Calu3 (cell line): Measurements from ENCODE around the gene MYH9. TPM values are rescaled to one million over a fixed set of nuclear protein-coding genes. Genes with fewer than 3 reads are reported as not detected.
A peak's percentile ranks its signal among the peaks of the same experiment; 100 is the strongest.

Experiments
- BruUV-seq: library from RNA; stranded (reverse); fragments of 400-500 nt; replicated peaks from 2 replicates; lab custom pipeline; 2021; lab: Mats Ljungman, UMichigan
- CTCF ChIA-PET: fragments of 300-600 bp; sonication (Branson Sonifier 250); formaldehyde crosslinking; loops from one replicate; lab custom pipeline; 2022; ENCODE audit warnings: antibody characterized with exemption; lab: Charles Lee
- DNase-seq: peaks from one replicate; pipeline ENCODE4 v3.0.0; 2022
- H3K27ac Mint-ChIP-seq: one replicate; pipeline ENCODE4 v1.8.0; 2022; ENCODE audit warnings: mixed read lengths; ENCODE audit not compliant: unreplicated experiment
- H3K27me3 Mint-ChIP-seq: one replicate; pipeline ENCODE4 v1.8.0; 2022; ENCODE audit warnings: mixed read lengths; ENCODE audit not compliant: unreplicated experiment
- H3K36me3 Mint-ChIP-seq: one replicate; pipeline ENCODE4 v1.8.0; 2022; ENCODE audit warnings: mild to moderate bottlenecking, moderate library complexity, mixed read lengths; ENCODE audit not compliant: insufficient read depth, unreplicated experiment
- H3K4me1 Mint-ChIP-seq: one replicate; pipeline ENCODE4 v1.8.0; 2022; ENCODE audit warnings: mild to moderate bottlenecking, low read depth, mixed read lengths; ENCODE audit not compliant: unreplicated experiment
- H3K4me3 Mint-ChIP-seq: one replicate; pipeline ENCODE4 v1.8.0; 2022; ENCODE audit warnings: mild to moderate bottlenecking, low read depth, moderate library complexity, mixed read lengths; ENCODE audit not compliant: unreplicated experiment
- H3K9me3 Mint-ChIP-seq: one replicate; pipeline ENCODE4 v1.8.0; 2022; ENCODE audit warnings: low read depth, mixed read lengths; ENCODE audit not compliant: unreplicated experiment
- intact Hi-C: fragments of 100-400 bp; cut with micrococcal nuclease; formaldehyde crosslinking; loops from one replicate; pipeline ENCODE4 v1.10.0; 2022; ENCODE audit not compliant: unreplicated experiment
- total RNA-seq: library from RNA; stranded (reverse); gene quantifications from 2 replicates; pipeline ENCODE4 v1.2.3, GENCODE V29; 2022
- TF ChIP-seq, protein P1 (sequence below): fragments of 200-600 bp; IDR thresholded peaks from one replicate; pipeline ENCODE4 v1.8.0; 2022; ENCODE audit warnings: antibody characterized with exemption; ENCODE audit not compliant: unreplicated experiment

MYH9 gene
- total RNA-seq, 1 experiment from 2014 or later = 606 TPM

DNA sequence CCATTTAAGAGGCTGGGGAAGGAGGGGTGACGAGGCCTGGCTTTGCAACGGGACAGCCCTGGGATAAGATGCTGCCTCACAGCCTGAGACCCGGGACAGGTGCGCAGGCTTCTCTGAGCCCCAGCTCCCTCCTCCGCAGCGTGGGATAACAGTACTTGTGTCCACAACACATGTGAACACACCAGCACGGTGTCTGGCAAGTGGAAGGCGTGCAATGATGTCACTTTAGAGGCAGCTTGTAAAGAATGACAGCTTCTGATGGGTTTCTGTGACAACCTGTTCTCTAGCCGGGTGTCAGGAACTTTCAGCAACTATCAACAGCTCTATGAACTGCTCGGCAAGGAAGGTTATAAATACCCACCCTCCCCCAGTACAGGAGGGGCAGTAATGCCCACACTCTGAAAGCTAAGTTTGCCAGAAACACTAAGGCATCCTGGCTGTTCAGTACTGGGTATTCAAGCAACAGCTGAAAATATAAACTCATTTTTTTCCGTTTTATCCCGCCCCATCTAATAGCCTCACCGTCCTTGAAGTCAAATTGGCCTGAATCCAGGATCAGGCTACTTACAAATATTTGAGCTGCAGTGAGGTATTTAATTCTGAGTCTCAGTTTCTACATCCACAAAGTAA is 59.7 kb downstream of the MYH9 start:
- H3K36me3 Mint-ChIP-seq = peaks cover 93% of the 10 kb centered on the region
- H3K27ac Mint-ChIP-seq = peak overlapping the region; percentile 100
- H3K4me3 Mint-ChIP-seq = no peak overlapping the region
- no TSS peak for BruUV-seq
- TF ChIP-seq, protein P1, sequence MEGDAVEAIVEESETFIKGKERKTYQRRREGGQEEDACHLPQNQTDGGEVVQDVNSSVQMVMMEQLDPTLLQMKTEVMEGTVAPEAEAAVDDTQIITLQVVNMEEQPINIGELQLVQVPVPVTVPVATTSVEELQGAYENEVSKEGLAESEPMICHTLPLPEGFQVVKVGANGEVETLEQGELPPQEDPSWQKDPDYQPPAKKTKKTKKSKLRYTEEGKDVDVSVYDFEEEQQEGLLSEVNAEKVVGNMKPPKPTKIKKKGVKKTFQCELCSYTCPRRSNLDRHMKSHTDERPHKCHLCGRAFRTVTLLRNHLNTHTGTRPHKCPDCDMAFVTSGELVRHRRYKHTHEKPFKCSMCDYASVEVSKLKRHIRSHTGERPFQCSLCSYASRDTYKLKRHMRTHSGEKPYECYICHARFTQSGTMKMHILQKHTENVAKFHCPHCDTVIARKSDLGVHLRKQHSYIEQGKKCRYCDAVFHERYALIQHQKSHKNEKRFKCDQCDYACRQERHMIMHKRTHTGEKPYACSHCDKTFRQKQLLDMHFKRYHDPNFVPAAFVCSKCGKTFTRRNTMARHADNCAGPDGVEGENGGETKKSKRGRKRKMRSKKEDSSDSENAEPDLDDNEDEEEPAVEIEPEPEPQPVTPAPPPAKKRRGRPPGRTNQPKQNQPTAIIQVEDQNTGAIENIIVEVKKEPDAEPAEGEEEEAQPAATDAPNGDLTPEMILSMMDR = no peak
- intact Hi-C loops = loop anchor here (2.0 kb wide), 1 partner anchor 43 kb away; no protein-coding TSS in a partner anchor
- DNase-seq = no peak
- H3K27me3 Mint-ChIP-seq = no peaks in the 10 kb centered on the region
- no peaks in the 10 kb centered on the region for H3K9me3 Mint-ChIP-seq
- peaks cover 48% of the 10 kb centered on the region for H3K4me1 Mint-ChIP-seq
- CTCF ChIA-PET = interaction anchor here (0.6 to 1.4 kb wide), 5 partner anchors 12 to 141 kb away, joined by 3 to 6 read pairs (median 3); no protein-coding TSS in a partner anchor

DNA sequence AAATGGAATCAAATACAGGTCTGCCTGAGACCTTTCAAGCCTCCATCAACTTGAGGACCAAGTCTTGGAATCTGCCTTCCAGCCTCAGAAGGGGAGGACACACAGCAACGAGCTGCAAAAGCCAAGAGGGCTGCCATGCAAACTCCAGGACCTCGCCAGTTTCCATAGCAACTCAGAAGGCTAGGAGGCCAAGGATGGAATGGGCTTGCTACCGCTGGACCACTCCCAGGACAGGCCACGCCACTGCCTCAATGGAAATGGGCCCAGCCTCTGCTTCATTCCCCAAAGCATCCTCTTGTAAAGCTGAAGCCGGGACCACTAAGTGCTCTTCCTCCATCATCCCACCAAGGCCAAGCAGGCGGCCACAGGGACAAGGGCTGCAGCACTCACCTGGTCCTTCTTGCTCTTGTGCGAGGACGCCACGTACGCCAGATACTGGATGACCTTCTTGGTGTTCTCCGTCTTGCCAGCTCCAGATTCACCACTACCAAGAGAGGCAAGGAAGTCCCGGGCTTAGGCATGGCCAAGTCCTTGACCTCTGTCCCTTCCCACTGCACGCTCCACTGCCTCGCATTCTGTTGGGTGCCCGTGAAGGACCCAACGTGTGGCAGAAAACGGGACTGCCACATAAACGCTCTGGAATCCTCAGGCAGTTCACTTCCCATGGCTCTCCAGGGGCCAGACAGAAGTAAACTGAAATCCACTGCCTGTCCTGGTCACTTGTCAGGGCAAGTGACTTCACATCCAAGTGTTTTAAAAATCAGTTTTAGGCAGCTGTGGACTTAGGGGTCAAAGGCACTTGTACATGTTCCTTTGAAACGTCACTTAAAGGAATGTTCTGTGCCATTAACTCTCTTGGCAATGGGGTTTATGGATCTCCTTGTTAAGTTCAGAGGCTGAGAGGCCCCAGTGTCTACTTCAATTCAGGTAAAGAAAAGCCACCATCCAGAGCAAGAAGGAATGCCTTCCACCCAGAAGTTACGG is 61.3 kb downstream of the MYH9 start:
- no TSS peak for BruUV-seq
- intact Hi-C loops = no loop called here
- Mint-ChIP-seq H3K9me3 (no peaks in the 10 kb centered on the region), H3K27ac (peak overlapping the region; percentile 100), H3K4me1 (peaks cover 32% of the 10 kb centered on the region), H3K4me3 (no peak overlapping the region), H3K36me3 (peaks cover 91% of the 10 kb centered on the region), H3K27me3 (no peaks in the 10 kb centered on the region)
- CTCF ChIA-PET = no interaction called here
- TF ChIP-seq, protein P1 = no peak
- no peak for DNase-seq

DNA sequence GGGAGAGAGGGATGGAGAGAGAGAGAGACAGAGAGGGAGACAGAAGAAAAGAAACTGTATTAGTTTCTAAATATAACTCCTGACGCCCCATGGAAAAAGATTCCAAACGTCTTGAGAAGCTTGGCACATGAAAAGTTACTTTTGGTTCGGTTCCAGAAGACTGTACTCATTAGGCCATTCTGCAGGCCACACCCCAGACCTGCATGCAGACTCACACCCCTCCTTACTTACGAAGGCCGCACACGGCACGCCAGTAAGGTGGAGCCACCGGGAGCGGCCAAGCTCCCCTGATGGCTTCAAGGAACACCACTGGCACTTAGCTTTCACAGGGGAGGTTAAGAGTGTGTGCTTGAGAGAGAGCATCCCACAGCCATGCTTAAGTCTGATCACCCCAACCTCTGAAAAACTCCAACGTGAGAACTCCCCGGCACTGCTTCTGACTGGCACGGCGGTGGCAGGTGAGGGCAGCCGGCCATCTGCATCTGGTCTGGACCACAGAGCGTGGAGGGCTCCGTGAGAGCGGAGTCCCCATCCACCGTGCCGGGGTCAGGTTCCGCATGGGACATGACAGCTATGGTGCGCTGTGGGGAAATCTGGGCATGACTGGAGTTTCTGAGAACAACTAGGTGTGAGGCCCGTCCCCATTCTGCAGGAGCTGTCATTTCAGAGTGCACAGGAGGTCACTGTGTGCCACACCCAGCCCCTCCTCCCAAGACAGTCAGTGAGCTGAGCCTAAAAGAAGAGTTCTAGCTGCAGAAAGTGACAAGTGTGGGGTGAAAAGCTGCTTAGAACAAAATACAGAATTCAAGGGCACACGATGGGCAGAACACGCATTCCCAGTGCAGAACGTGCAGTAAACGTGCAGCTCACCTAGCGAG is 62.4 kb downstream of the MYH9 start:
- intact Hi-C loops = no loop called here
- DNase-seq = no peak
- H3K27me3 Mint-ChIP-seq = no peaks in the 10 kb centered on the region
- peaks cover 22% of the 10 kb centered on the region for H3K4me1 Mint-ChIP-seq
- H3K36me3 Mint-ChIP-seq = peaks cover 91% of the 10 kb centered on the region
- H3K27ac Mint-ChIP-seq = no peak overlapping the region
- H3K4me3 Mint-ChIP-seq = no peak overlapping the region
- no TSS peak for BruUV-seq
- no peaks in the 10 kb centered on the region for H3K9me3 Mint-ChIP-seq
- CTCF ChIA-PET = no interaction called here
- TF ChIP-seq, protein P1 = no peak

DNA sequence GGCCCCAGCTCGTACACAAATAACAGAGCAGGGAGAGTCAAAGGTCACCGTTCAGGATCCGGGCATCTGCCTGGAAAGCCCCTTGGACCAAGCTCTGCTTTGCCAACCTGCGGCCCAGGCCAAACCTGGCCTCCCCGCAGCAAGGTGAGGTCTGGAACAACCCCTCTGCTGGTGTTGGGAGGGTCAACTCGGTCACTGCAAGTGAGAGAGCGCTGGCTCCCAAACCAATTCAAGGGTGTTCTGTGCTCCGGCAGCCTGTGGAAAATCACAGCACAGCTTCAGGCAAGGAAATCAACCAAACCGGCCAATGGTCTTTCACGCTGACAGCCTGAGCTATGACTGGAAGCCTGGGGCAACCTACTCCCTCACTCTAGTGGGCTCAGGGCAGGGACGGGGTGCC is 63.4 kb downstream of the MYH9 start:
- H3K27me3 Mint-ChIP-seq = no peaks in the 10 kb centered on the region
- TF ChIP-seq, protein P1 = no peak
- no peaks in the 10 kb centered on the region for H3K9me3 Mint-ChIP-seq
- H3K4me1 Mint-ChIP-seq = peaks cover 12% of the 10 kb centered on the region
- no TSS peak for BruUV-seq
- H3K36me3 Mint-ChIP-seq = peaks cover 91% of the 10 kb centered on the region
- intact Hi-C loops = no loop called here
- H3K27ac Mint-ChIP-seq = no peak overlapping the region
- CTCF ChIA-PET = no interaction called here
- no peak overlapping the region for H3K4me3 Mint-ChIP-seq
- no peak for DNase-seq
